Neural cell (in vitro differentiated cells): ENCODE results near the gene POSTN.

Experiments
- EP300 ChIP-seq: fragments of 450-650 bp; conservative IDR thresholded peaks from 2 replicates; pipeline ENCODE4 v1.6.1; 2014; ENCODE audit warnings: antibody characterized with exemption, mild to moderate bottlenecking, moderate library complexity; ENCODE audit not compliant: poor library complexity, severe bottlenecking
- EZH2 ChIP-seq: fragments of 200-600, 300-800 bp; shearing (Covaris generic), sonication (generic); IDR thresholded peaks from 2 replicates; pipeline ENCODE4 v1.6.1; 2014; ENCODE audit warnings: antibody characterized with exemption, low read length, borderline replicate concordance, mild to moderate bottlenecking; ENCODE audit not compliant: insufficient read depth, poor library complexity, severe bottlenecking
- MXI1 ChIP-seq: fragments of 450-650 bp; conservative IDR thresholded peaks from 2 replicates; pipeline ENCODE4 v1.6.1; 2014; ENCODE audit warnings: antibody characterized with exemption, mild to moderate bottlenecking; ENCODE audit not compliant: poor library complexity, severe bottlenecking
- POLR2AphosphoS5 ChIP-seq: IDR thresholded peaks from 2 replicates; pipeline ENCODE4 v1.6.1; 2012
- RAD21 ChIP-seq: fragments of 450-650 bp; conservative IDR thresholded peaks from 2 replicates; pipeline ENCODE4 v1.6.1; 2014; ENCODE audit warnings: antibody characterized with exemption, mild to moderate bottlenecking, moderate library complexity
- TAF1 ChIP-seq: IDR thresholded peaks from 2 replicates; pipeline ENCODE4 v1.6.1; 2012; ENCODE audit warnings: low read depth
- TF ChIP-seq, protein P1 (sequence below): fragments of 450-650 bp; IDR thresholded peaks from 2 replicates; pipeline ENCODE4 v1.5.1; 2014; ENCODE audit warnings: antibody characterized with exemption, mild to moderate bottlenecking, moderate library complexity; ENCODE audit not compliant: poor library complexity, severe bottlenecking

DNA sequence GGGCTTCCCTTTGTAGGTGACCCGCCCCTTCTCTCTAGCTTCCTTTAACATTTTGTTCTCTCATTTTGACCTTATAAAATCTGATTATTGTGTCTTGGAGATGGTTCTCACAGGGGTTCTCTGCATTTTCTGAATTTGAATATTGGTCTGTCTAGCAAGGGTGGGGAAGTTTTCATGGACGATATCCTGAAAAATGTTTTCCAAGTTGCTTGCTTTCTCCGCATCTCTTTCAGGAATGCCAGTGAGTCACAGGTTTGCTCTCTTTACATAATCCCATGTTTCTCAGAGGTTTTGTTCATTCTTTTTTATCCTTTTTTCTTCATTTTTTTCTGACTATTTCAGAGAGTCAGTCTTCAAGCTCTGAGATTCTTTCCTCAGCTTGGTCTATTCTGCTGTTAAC lies 53.6 kb downstream of the POSTN start:
- TF ChIP-seq TAF1 (no peak), EZH2 (no peak), POLR2AphosphoS5 (no peak), MXI1 (no peak), RAD21 (no peak), EP300 (no peak)
- TF ChIP-seq, protein P1, sequence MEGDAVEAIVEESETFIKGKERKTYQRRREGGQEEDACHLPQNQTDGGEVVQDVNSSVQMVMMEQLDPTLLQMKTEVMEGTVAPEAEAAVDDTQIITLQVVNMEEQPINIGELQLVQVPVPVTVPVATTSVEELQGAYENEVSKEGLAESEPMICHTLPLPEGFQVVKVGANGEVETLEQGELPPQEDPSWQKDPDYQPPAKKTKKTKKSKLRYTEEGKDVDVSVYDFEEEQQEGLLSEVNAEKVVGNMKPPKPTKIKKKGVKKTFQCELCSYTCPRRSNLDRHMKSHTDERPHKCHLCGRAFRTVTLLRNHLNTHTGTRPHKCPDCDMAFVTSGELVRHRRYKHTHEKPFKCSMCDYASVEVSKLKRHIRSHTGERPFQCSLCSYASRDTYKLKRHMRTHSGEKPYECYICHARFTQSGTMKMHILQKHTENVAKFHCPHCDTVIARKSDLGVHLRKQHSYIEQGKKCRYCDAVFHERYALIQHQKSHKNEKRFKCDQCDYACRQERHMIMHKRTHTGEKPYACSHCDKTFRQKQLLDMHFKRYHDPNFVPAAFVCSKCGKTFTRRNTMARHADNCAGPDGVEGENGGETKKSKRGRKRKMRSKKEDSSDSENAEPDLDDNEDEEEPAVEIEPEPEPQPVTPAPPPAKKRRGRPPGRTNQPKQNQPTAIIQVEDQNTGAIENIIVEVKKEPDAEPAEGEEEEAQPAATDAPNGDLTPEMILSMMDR, result no peak
